Measurements from ENCODE around the gene FRZB. TPM values are rescaled to one million over a fixed set of nuclear protein-coding genes. Genes with fewer than 3 reads are reported as not detected.
A peak's percentile ranks its signal among the peaks of the same experiment; 100 is the strongest.

The FRZB gene
- total and polyA plus RNA-seq, 2 of the 13 experiments (the other 11 are each of a cell fraction or from before 2014, with no cell fraction given): 0.04 to 1.2 TPM

- no peak overlapping the region for H3K4me2 ChIP-seq (ENCODE audit: low read depth, low read length)
- no peaks in the 10 kb centered on the region for H3K36me3 ChIP-seq (replicated peaks in 1 of 2; ENCODE audit: control insufficient read depth in 1 of 2, insufficient read depth in 2 of 2, low read length in 2 of 2)
- in situ Hi-C loops (cut with HindIII; ENCODE audit: extremely low pct_ligation_motif_present, low pct_unique_long_range_greater_than_20kb): no loop called here
- H2AFZ ChIP-seq (ENCODE audit: low read length): no peak overlapping the region
- DNase-seq (ENCODE audit: low spot score) (no peak), FAIRE-seq (no peak), ATAC-seq (no peak)
- no TSS peak for BruUV-seq (replicated peaks)
- CTCF ChIA-PET (ENCODE audit: low intra/inter-chr PET ratio, low total read pairs): no interaction called here
- no peaks in the 10 kb centered on the region for H3K27me3 ChIP-seq (ENCODE audit: control insufficient read depth in 1 of 2, insufficient read depth in 2 of 2, low read length in 2 of 2)
- no peaks in the 10 kb centered on the region for H4K20me1 ChIP-seq (ENCODE audit: insufficient read depth, low read length)
- POLR2A ChIA-PET: no interaction called here
- H3K27ac ChIP-seq (ENCODE audit: extremely low read length, insufficient read depth, low read length): no peak overlapping the region
- H3K9ac ChIP-seq (ENCODE audit: insufficient read depth, low read depth, low read length): no peak overlapping the region
- H3K4me1 ChIP-seq (ENCODE audit: insufficient read depth, low read length): no peaks in the 10 kb centered on the region
- no peaks in the 10 kb centered on the region for H3K9me3 ChIP-seq (ENCODE audit: low read length)
- WGBS (ENCODE audit: low lambda C conversion rate): 96% methylated on average over 2 of the region's 2 CpGs
- no peaks in the 10 kb centered on the region for H3K79me2 ChIP-seq (ENCODE audit: insufficient read depth, low read length)
- H3K4me3 ChIP-seq (replicated peaks in 1 of 3; ENCODE audit: insufficient read depth in 1 of 3, low read depth in 2 of 3, low read length in 3 of 3): no peak overlapping the region
- TF ChIP-seq TCF12 (IDR thresholded peaks at IDR 0.05) (no peak), TCF12 (CRISPR knock-in tag; IDR thresholded peaks at IDR 0.05) (0 out of 2 replicates have a peak, but pooled peaks have one; percentile 30), MAX (IDR thresholded peaks at IDR 0.05) (no peak)
- intact Hi-C loops (cut with micrococcal nuclease; ENCODE audit: unreplicated experiment): no loop called here
Measured at GRCh38 chr2:182792441-182792840, 74.0 kb downstream of the FRZB start.

GRCh38 chr2:182784777-182785176 lies 81.7 kb downstream of the FRZB start:
- Histone ChIP-seq H3K4me3 (replicated peaks in 1 of 3; ENCODE audit: insufficient read depth in 1 of 3, low read depth in 2 of 3, low read length in 3 of 3) (no peak overlapping the region), H3K9ac (ENCODE audit: insufficient read depth, low read depth, low read length) (no peak overlapping the region), H4K20me1 (ENCODE audit: insufficient read depth, low read length) (no peaks in the 10 kb centered on the region), H3K27me3 (ENCODE audit: control insufficient read depth in 1 of 2, insufficient read depth in 2 of 2, low read length in 2 of 2) (no peaks in the 10 kb centered on the region), H3K4me1 (ENCODE audit: insufficient read depth, low read length) (no peaks in the 10 kb centered on the region), H3K36me3 (replicated peaks in 1 of 2; ENCODE audit: control insufficient read depth in 1 of 2, insufficient read depth in 2 of 2, low read length in 2 of 2) (peaks cover 0 to 2% of the 10 kb centered on the region in 2 experiments; a peak in 2 of 5 replicates), H3K79me2 (ENCODE audit: insufficient read depth, low read length) (no peaks in the 10 kb centered on the region), H3K27ac (ENCODE audit: extremely low read length, insufficient read depth, low read length) (no peak overlapping the region), H3K4me2 (ENCODE audit: low read depth, low read length) (no peak overlapping the region), H3K9me3 (ENCODE audit: low read length) (no peaks in the 10 kb centered on the region), H2AFZ (ENCODE audit: low read length) (no peak overlapping the region)
- WGBS (ENCODE audit: low lambda C conversion rate): 95% methylated on average over 1 of the region's 1 CpG
- ATAC-seq: peak; percentile 70
- intact Hi-C loops (cut with micrococcal nuclease; ENCODE audit: unreplicated experiment) (loop anchor here (1.0 kb wide), 2 partner anchors 86 to 196 kb away; no protein-coding TSS in a partner anchor), in situ Hi-C loops (cut with HindIII; ENCODE audit: extremely low pct_ligation_motif_present, low pct_unique_long_range_greater_than_20kb) (no loop called here)
- POLR2A ChIA-PET: no interaction called here
- DNase-seq (ENCODE audit: low spot score): peak; percentile 52
- no TSS peak for BruUV-seq (replicated peaks)
- FAIRE-seq: peak; percentile 68
- CTCF ChIA-PET (ENCODE audit: low intra/inter-chr PET ratio, low total read pairs): interaction anchor here (2.9 kb wide), 1 partner anchor 194 kb away, joined by 24 read pairs; no protein-coding TSS in a partner anchor
- TF ChIP-seq STAG1 (CRISPR knock-in tag; IDR thresholded peaks at IDR 0.05): peak; percentile 82
- no peak for TF ChIP-seq ZNF30 (CRISPR knock-in tag; IDR thresholded peaks at IDR 0.05)
- peak; percentile 75 for TF ChIP-seq CTCF (CRISPR knock-in tag; IDR thresholded peaks at IDR 0.05)
- no peak for TF ChIP-seq ZNF446 (CRISPR knock-in tag; IDR thresholded peaks at IDR 0.05)
- TF ChIP-seq KLF12 (CRISPR knock-in tag; IDR thresholded peaks at IDR 0.05; ENCODE audit: borderline replicate concordance): no peak
- TF ChIP-seq ZBTB25 (CRISPR knock-in tag; IDR thresholded peaks at IDR 0.05): no peak
- TF ChIP-seq FOXK1 (CRISPR knock-in tag; IDR thresholded peaks at IDR 0.05; ENCODE audit: borderline replicate concordance, low read depth): no peak
- TF ChIP-seq RAD21 (CRISPR knock-in tag; IDR thresholded peaks at IDR 0.05): peak; percentile 38; the same call in 1 of the 2 replicates
- TF ChIP-seq BATF2 (CRISPR knock-in tag; IDR thresholded peaks at IDR 0.05): no peak
- peak; percentile 56; the same call in 1 of the 2 replicates for TF ChIP-seq SMC3 (IDR thresholded peaks at IDR 0.05; ENCODE audit: low read length)

Measured in HepG2 (cell line).